A549 (cell line): ENCODE results near the gene ANGPT4.

ENCODE experiments used
- CTCF ChIP-seq: fragments of >200 bp; sonication (Bioruptor Twin); formaldehyde crosslinking; IDR thresholded peaks from 3 replicates; pipeline ENCODE4 v1.5.1; 2016
- MAZ ChIP-seq: fragments of 150-350 bp; IDR thresholded peaks from 2 replicates; pipeline ENCODE4 v1.6.1; 2014; ENCODE audit warnings: antibody characterized with exemption, low read depth, low read length, borderline replicate concordance
- POLR2A ChIP-seq: IDR thresholded peaks from 2 replicates; pipeline ENCODE4 v1.6.1; 2012; ENCODE audit warnings: mild to moderate bottlenecking, low read length
- SREBF2 ChIP-seq: fragments of 450-650 bp; IDR thresholded peaks from 2 replicates; pipeline ENCODE4 v1.6.1; 2014; ENCODE audit warnings: mild to moderate bottlenecking, moderate library complexity
- USF2 ChIP-seq: fragments of 450-650 bp; IDR thresholded peaks from 2 replicates; pipeline ENCODE4 v1.6.1; 2014; ENCODE audit warnings: antibody characterized with exemption

- no peak for TF ChIP-seq CTCF
- no peak for TF ChIP-seq SREBF2
- TF ChIP-seq POLR2A: no peak
- TF ChIP-seq MAZ: no peak
- no peak for TF ChIP-seq USF2
Observed at GRCh38 chr20:906001-906520, 10.1 kb downstream of the ANGPT4 start.
